Neural progenitor cell (in vitro differentiated cells): ENCODE results near the gene TLE3.

Experiments used
- EZH2 ChIP-seq: fragments of 200-600 bp; sonication (generic); IDR thresholded peaks from 2 replicates; pipeline ENCODE4 v1.6.1; 2017; ENCODE audit warnings: antibody characterized with exemption, mild to moderate bottlenecking, moderate library complexity
- TF ChIP-seq, protein P1 (sequence below): fragments of 200-600 bp; sonication (generic); IDR thresholded peaks from 2 replicates; pipeline ENCODE4 v1.5.1; 2017; ENCODE audit warnings: antibody characterized with exemption, mild to moderate bottlenecking

DNA sequence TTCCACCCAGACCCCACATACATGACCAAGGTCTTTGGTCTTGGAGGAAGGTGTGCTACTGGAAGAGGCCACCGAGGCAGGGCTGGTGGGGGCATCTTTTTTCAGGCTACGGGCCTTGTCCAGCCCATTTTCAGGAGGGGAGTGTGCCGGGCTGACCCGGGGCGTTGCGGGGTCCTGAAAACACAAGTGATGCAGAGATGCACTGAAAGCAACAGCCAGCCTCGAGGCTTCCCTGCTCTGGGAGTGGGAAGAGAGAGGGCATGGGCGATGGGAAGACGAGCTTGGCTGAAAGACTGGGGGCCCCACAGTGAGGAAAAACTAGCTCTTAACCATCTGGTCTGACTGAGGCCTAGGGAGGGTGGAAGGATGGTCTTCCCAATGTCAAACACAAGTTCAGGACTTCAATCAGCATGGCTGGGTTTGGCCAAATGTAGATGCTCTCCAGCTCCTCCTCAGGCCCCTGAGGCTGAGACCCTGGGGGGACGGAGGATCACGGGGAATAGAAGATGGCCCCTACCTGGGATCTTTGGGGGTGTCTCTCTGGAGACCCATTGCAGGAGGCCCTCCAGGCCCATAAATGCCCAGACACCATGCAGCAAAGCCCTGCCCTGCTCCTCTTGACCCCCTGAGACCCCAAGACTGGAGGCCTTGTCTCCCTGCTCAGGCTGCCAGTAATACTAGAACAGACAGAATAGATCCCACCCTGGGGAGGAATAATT, 38.9 kb downstream of the TLE3 start:
- TF ChIP-seq, protein P1, sequence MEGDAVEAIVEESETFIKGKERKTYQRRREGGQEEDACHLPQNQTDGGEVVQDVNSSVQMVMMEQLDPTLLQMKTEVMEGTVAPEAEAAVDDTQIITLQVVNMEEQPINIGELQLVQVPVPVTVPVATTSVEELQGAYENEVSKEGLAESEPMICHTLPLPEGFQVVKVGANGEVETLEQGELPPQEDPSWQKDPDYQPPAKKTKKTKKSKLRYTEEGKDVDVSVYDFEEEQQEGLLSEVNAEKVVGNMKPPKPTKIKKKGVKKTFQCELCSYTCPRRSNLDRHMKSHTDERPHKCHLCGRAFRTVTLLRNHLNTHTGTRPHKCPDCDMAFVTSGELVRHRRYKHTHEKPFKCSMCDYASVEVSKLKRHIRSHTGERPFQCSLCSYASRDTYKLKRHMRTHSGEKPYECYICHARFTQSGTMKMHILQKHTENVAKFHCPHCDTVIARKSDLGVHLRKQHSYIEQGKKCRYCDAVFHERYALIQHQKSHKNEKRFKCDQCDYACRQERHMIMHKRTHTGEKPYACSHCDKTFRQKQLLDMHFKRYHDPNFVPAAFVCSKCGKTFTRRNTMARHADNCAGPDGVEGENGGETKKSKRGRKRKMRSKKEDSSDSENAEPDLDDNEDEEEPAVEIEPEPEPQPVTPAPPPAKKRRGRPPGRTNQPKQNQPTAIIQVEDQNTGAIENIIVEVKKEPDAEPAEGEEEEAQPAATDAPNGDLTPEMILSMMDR, result no peak
- no peak for TF ChIP-seq EZH2
